ENCODE results near the gene LTN1. TPM values are rescaled to one million over a fixed set of nuclear protein-coding genes. Genes with fewer than 3 reads are reported as not detected.

The LTN1 gene
- polyA plus RNA-seq, 3 donors from 2014 or later: 9.9 to 19.1 (median 11.3) TPM

GRCh38 chr21:28972398-28972797 is 20.3 kb downstream of the LTN1 start:
- Mint-ChIP-seq H3K9me3 (no peaks in the 10 kb centered on the region), H3K27ac (peak overlapping the region in 1 of 6 donors; percentile 15), H3K27me3 (ENCODE audit: low read depth in 3 of 3) (no peaks in the 10 kb centered on the region), H3K4me3 (no peak overlapping the region), H3K4me1 (peaks cover 7 to 32% of the 10 kb centered on the region in 2 donors), H3K36me3 (peaks cover 30 to 41% (median 32%) of the 10 kb centered on the region in 3 donors)
- DNase-seq: no peak

GRCh38 chr21:28971171-28971570 is 21.5 kb downstream of the LTN1 start:
- H3K27ac Mint-ChIP-seq: peak overlapping the region in 1 of 6 donors; percentile 53
- H3K27me3 Mint-ChIP-seq (ENCODE audit: low read depth in 3 of 3): no peaks in the 10 kb centered on the region
- H3K4me1 Mint-ChIP-seq: peaks cover 7 to 32% of the 10 kb centered on the region in 2 donors
- no peak overlapping the region for H3K4me3 Mint-ChIP-seq
- H3K9me3 Mint-ChIP-seq: no peaks in the 10 kb centered on the region
- no peak for DNase-seq
- H3K36me3 Mint-ChIP-seq: peaks cover 31 to 47% (median 41%) of the 10 kb centered on the region in 3 donors

- Mint-ChIP-seq H3K36me3 (peaks cover 19 to 42% (median 40%) of the 10 kb centered on the region in 3 donors), H3K27ac (no peak overlapping the region), H3K27me3 (ENCODE audit: low read depth in 3 of 3) (no peaks in the 10 kb centered on the region), H3K9me3 (no peaks in the 10 kb centered on the region), H3K4me1 (no peaks in the 10 kb centered on the region), H3K4me3 (no peak overlapping the region)
- DNase-seq: no peak
Observed at GRCh38 chr21:28963831-28964230, 28.8 kb downstream of the LTN1 start.

DNA sequence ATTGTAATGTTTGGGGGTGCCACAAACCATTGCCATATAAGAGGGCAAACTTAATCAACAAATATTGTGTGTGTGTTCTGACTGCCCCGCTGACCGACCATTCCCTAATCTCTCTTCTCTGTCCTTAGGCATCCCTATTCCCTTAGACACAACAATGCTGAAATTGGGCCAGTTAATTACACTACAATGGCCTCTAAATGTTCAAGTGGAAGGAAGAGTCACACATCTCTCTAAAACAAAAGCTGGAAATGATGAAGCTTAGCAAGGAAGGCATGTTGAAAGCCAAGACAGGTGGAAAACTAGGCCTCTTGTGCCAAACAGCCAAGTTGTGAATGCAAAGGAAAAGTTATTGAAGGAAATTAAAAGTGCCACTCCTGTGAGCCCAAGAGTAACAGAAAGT is 30.2 kb downstream of the LTN1 start:
- peaks cover 0 to 6% of the 10 kb centered on the region in 2 donors for H3K4me1 Mint-ChIP-seq
- peaks cover 13 to 46% (median 41%) of the 10 kb centered on the region in 3 donors for H3K36me3 Mint-ChIP-seq
- H3K4me3 Mint-ChIP-seq: no peak overlapping the region
- H3K27me3 Mint-ChIP-seq (ENCODE audit: low read depth in 3 of 3): no peaks in the 10 kb centered on the region
- H3K9me3 Mint-ChIP-seq: no peaks in the 10 kb centered on the region
- H3K27ac Mint-ChIP-seq: no peak overlapping the region
- no peak for DNase-seq

DNA sequence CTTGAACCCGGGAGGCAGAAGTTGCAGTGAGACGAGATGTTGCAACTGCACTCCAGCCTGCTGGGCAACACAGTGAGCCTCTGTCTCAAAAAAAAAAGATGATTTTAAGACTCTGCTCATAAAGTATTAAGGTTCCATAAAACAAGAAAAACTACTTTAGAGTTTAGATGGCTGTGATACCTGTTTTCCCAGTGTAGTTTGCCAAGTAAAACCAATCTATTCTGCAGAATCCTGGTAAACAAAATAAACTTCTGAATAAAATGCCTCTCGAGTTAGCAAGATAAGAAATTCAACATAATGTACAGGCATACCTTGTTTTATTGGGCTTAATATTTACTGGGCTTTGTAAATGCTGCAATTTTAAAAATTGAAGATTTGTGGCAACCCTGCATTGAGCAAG is 30.8 kb downstream of the LTN1 start:
- Mint-ChIP-seq H3K9me3 (no peaks in the 10 kb centered on the region), H3K36me3 (peaks cover 13 to 50% (median 38%) of the 10 kb centered on the region in 3 donors), H3K4me3 (no peak overlapping the region), H3K4me1 (peaks cover 1 to 6% of the 10 kb centered on the region in 2 donors), H3K27me3 (ENCODE audit: low read depth in 3 of 3) (no peaks in the 10 kb centered on the region), H3K27ac (no peak overlapping the region)
- no peak for DNase-seq

DNA sequence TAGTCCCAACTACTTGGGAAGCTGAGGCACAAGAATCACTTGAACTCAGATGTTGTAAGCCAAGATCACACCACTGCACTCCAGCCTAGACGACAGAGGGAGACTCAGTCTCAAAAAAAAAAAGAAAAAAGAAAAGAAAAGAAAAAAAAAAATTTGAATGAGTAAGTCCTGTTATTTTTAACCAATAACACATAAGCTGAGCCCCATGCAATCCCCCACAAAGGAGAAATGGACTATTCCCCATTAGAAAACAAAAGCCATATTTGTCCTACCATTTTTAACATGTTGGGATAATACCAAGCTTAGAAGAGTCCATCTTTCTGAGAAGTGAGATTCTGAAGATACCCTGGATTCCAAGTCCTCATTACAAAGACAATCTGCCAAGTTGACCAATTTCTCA is 32.4 kb downstream of the LTN1 start:
- no peaks in the 10 kb centered on the region for H3K27me3 Mint-ChIP-seq (ENCODE audit: low read depth in 3 of 3)
- H3K27ac Mint-ChIP-seq: peak overlapping the region in 1 of 6 donors; percentile 28
- H3K36me3 Mint-ChIP-seq: peaks cover 13 to 47% (median 37%) of the 10 kb centered on the region in 3 donors
- no peak for DNase-seq
- no peaks in the 10 kb centered on the region for H3K9me3 Mint-ChIP-seq
- H3K4me3 Mint-ChIP-seq: no peak overlapping the region
- peaks cover 1 to 6% of the 10 kb centered on the region in 2 donors for H3K4me1 Mint-ChIP-seq

- Mint-ChIP-seq H3K4me1 (peaks cover 1 to 10% of the 10 kb centered on the region in 2 donors), H3K27ac (no peak overlapping the region), H3K4me3 (no peak overlapping the region), H3K9me3 (no peaks in the 10 kb centered on the region), H3K27me3 (ENCODE audit: low read depth in 3 of 3) (no peaks in the 10 kb centered on the region), H3K36me3 (peaks cover 17 to 53% (median 41%) of the 10 kb centered on the region in 3 donors)
- no peak for DNase-seq
Observed at GRCh38 chr21:28959367-28960099, 33.1 kb downstream of the LTN1 start.

GRCh38 chr21:28953247-28953646 is 39.4 kb downstream of the LTN1 start:
- no peaks in the 10 kb centered on the region for H3K27me3 Mint-ChIP-seq (ENCODE audit: low read depth in 3 of 3)
- DNase-seq: no peak
- peaks cover 1 to 16% of the 10 kb centered on the region in 2 donors for H3K4me1 Mint-ChIP-seq
- H3K4me3 Mint-ChIP-seq: no peak overlapping the region
- H3K27ac Mint-ChIP-seq: no peak overlapping the region
- H3K36me3 Mint-ChIP-seq: peaks cover 23 to 44% (median 33%) of the 10 kb centered on the region in 3 donors
- no peaks in the 10 kb centered on the region for H3K9me3 Mint-ChIP-seq

DNA sequence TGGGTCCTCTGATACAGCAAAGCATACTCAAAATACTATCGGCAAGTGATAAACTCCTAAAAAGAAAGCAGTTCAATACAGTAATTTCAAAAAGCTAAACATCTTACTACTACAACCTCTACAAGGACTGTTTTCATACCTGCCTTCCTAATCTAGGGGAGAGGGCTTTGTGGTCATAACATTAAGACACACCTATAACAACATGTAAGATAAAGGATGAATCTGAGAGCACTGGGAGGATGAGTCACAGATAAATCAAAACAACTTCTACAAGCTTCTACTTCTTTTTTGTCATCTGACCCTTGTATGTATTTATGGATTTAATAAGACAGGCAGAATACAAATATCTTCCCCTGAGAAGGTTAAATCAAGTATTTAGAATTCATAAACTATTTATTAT is 40.0 kb downstream of the LTN1 start:
- peaks cover 1 to 10% of the 10 kb centered on the region in 2 donors for H3K4me1 Mint-ChIP-seq
- H3K9me3 Mint-ChIP-seq: no peaks in the 10 kb centered on the region
- H3K4me3 Mint-ChIP-seq: no peak overlapping the region
- H3K36me3 Mint-ChIP-seq: peaks cover 23 to 39% (median 29%) of the 10 kb centered on the region in 3 donors
- no peak for DNase-seq
- H3K27me3 Mint-ChIP-seq (ENCODE audit: low read depth in 3 of 3): no peaks in the 10 kb centered on the region
- H3K27ac Mint-ChIP-seq: peak overlapping the region in 1 of 6 donors; percentile 2

- Mint-ChIP-seq H3K9me3 (no peaks in the 10 kb centered on the region), H3K27me3 (ENCODE audit: low read depth in 3 of 3) (no peaks in the 10 kb centered on the region), H3K27ac (no peak overlapping the region), H3K4me3 (no peak overlapping the region), H3K36me3 (peaks cover 15 to 39% (median 20%) of the 10 kb centered on the region in 3 donors), H3K4me1 (peaks cover 0 to 4% of the 10 kb centered on the region in 2 donors)
- no peak for DNase-seq
Observed at GRCh38 chr21:28949318-28949717, 43.4 kb downstream of the LTN1 start.

DNA sequence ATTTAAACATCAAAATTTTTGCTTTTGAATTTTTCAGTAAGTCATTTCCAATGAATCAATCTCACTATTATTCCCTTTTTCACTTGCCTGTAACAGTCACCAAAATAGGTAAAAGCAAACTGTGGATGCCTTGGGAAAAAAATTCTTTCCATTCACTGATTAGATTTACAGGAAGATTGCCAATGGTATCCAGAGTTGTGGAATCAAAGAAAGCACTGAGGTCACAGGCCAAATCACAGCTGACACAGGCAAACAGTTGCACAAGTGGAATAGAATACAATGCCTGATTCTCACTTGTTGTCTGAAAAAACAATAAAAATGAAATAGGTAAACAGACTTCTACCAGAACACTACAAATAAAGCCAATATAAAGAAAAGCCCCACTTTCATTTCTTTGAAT is 48.4 kb downstream of the LTN1 start:
- peaks cover 11 to 43% (median 15%) of the 10 kb centered on the region in 3 donors for H3K36me3 Mint-ChIP-seq
- no peak for DNase-seq
- no peaks in the 10 kb centered on the region for H3K27me3 Mint-ChIP-seq (ENCODE audit: low read depth in 3 of 3)
- no peaks in the 10 kb centered on the region for H3K9me3 Mint-ChIP-seq
- no peak overlapping the region for H3K4me3 Mint-ChIP-seq
- H3K4me1 Mint-ChIP-seq: peaks cover 0 to 4% of the 10 kb centered on the region in 2 donors
- H3K27ac Mint-ChIP-seq: no peak overlapping the region

GRCh38 chr21:28943631-28944030 is 49.0 kb downstream of the LTN1 start:
- DNase-seq: no peak
- peaks cover 6 to 41% (median 15%) of the 10 kb centered on the region in 3 donors for H3K36me3 Mint-ChIP-seq
- H3K9me3 Mint-ChIP-seq: no peaks in the 10 kb centered on the region
- H3K27me3 Mint-ChIP-seq (ENCODE audit: low read depth in 3 of 3): no peaks in the 10 kb centered on the region
- H3K27ac Mint-ChIP-seq: no peak overlapping the region
- H3K4me3 Mint-ChIP-seq: no peak overlapping the region
- peaks cover 0 to 7% of the 10 kb centered on the region in 2 donors for H3K4me1 Mint-ChIP-seq

DNA sequence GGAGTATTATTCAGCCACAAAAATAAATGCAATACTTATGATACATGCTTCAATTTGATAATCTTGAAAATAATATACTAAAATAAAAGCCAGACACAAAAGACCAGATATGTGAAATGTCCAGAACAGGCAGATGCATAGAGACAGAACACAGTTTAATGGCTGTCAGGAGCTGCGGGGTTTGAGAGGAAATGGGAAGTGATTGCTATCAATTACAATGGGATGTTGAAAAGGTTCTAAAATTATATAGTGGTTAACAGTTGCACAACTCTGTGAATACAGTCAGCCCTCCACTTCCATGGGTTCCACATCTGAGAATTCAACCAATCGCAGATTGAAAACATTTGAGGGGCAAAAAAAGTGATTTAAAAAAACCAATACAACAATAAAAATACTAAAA is 54.0 kb downstream of the LTN1 start:
- no peak for DNase-seq
- Mint-ChIP-seq H3K27ac (peak overlapping the region in 1 of 6 donors; percentile 74), H3K9me3 (no peaks in the 10 kb centered on the region), H3K27me3 (ENCODE audit: low read depth in 3 of 3) (no peaks in the 10 kb centered on the region), H3K4me3 (no peak overlapping the region), H3K36me3 (peaks cover 11 to 51% (median 37%) of the 10 kb centered on the region in 3 donors), H3K4me1 (peaks cover 0 to 10% of the 10 kb centered on the region in 2 donors)

GRCh38 chr21:28937737-28938136 is 54.9 kb downstream of the LTN1 start:
- Mint-ChIP-seq H3K36me3 (peaks cover 12 to 58% (median 42%) of the 10 kb centered on the region in 3 donors), H3K27ac (peak overlapping the region in 1 of 6 donors; percentile 29), H3K9me3 (no peaks in the 10 kb centered on the region), H3K27me3 (ENCODE audit: low read depth in 3 of 3) (no peaks in the 10 kb centered on the region), H3K4me1 (peaks cover 0 to 10% of the 10 kb centered on the region in 2 donors), H3K4me3 (no peak overlapping the region)
- DNase-seq: no peak

All from immature natural killer cell (primary cell).